A549 (cell line): Measurements from ENCODE around the gene MFSD2A. TPM values are rescaled to one million over a fixed set of nuclear protein-coding genes. Genes with fewer than 3 reads are reported as not detected.
A peak's percentile ranks its signal among the peaks of the same experiment; 100 is the strongest.

Experiments used
- ATAC-seq, 2 experiments: fragments of 200-7000 bp in 1 of 2; fragments of >200 bp in 1 of 2; cut with Nextera tagmentation in 1 of 2; cut with Tn5 transposase in 1 of 2; 3 replicates each; pipeline versions ENCODE4 v1.8.0 to v1.9.1; 2018 to 2020; ENCODE audit warnings: mild to moderate bottlenecking in 1 of 2, moderate library complexity in 1 of 2
- CTCF ChIA-PET: fragments of 300-600 bp; sonication (Branson Sonifier 250); formaldehyde crosslinking; extraction: SDS; loops from one replicate; lab custom pipeline; 2021; ENCODE audit warnings: antibody characterized with exemption, inconsistent platforms; lab: Yijun Ruan, JAX
- POLR2A ChIA-PET: fragments of 350-600 bp; formaldehyde crosslinking; extraction: SDS; loops from one replicate; lab custom pipeline; 2021; ENCODE audit warnings: antibody characterized with exemption, inconsistent platforms; lab: Yijun Ruan, JAX
- DNase-seq, 2 experiments: peaks; one replicate each; pipeline versions ENCODE4 v3.0.0 to v3.0.0-alpha.2; 2011 to 2016; ENCODE audit warnings: low read depth in 1 of 2, low spot score in 1 of 2
- FAIRE-seq: peaks from 2 replicates; lab custom pipeline; 2011; peaks lifted over from hg19 to GRCh38; lab: Jason Lieb, UNC
- H3K27ac ChIP-seq, 2 experiments: fragments of >200 bp; sonication (Bioruptor Twin); formaldehyde crosslinking; 3 replicates each; pipeline ENCODE4 v1.5.1; 2016 to 2017
- H3K4me1 ChIP-seq: fragments of >200 bp; sonication (Bioruptor Twin); formaldehyde crosslinking; 3 replicates; pipeline ENCODE4 v1.6.1; 2016
- H3K4me2 ChIP-seq: fragments of >200 bp; sonication (Bioruptor Twin); formaldehyde crosslinking; 3 replicates; pipeline ENCODE4 v1.6.1; 2016
- H3K4me3 ChIP-seq: fragments of >200 bp; sonication (Bioruptor Twin); formaldehyde crosslinking; 3 replicates; pipeline ENCODE4 v1.5.1; 2016
- H3K9me3 ChIP-seq: fragments of >200 bp; sonication (Bioruptor Twin); formaldehyde crosslinking; 3 replicates; pipeline ENCODE4 v1.6.1; 2016
- ATOH8 ChIP-seq: fragments of 250-450 bp; sonication (Bioruptor Pico); IDR thresholded peaks from 2 replicates; pipeline ENCODE4 v1.5.0; 2020; ENCODE audit warnings: low read depth, mild to moderate bottlenecking, moderate library complexity
- BHLHE40 ChIP-seq: IDR thresholded peaks from 2 replicates; pipeline ENCODE4 v1.6.1; 2012; ENCODE audit warnings: low read depth, low read length, inconsistent platforms
- CEBPB ChIP-seq, 2 experiments: fragments of >200 bp in 1 of 2; sonication (Bioruptor Twin) in 1 of 2; formaldehyde crosslinking in 1 of 2; IDR thresholded peaks; 2 replicates each; pipeline ENCODE4 v1.6.1; 2012 to 2016
- CHD2 ChIP-seq: fragments of 150-350 bp; IDR thresholded peaks from 2 replicates; pipeline ENCODE4 v1.6.1; 2014; ENCODE audit warnings: low read length; ENCODE audit not compliant: partially characterized antibody
- CHD4 ChIP-seq: fragments of 200-600 bp; sonication (generic); IDR thresholded peaks from 2 replicates; pipeline ENCODE4 v1.6.1; 2016; ENCODE audit warnings: antibody characterized with exemption, mild to moderate bottlenecking, borderline replicate concordance
- CTCF ChIP-seq: fragments of >200 bp; sonication (Bioruptor Twin); formaldehyde crosslinking; IDR thresholded peaks from 3 replicates; pipeline ENCODE4 v1.5.1; 2016
- EHF ChIP-seq: fragments of 250-450 bp; sonication (Bioruptor Pico); IDR thresholded peaks from 2 replicates; pipeline ENCODE4 v1.5.0; 2020; ENCODE audit warnings: mild to moderate bottlenecking
- ELK1 ChIP-seq: fragments of 150-350 bp; IDR thresholded peaks from 2 replicates; pipeline ENCODE4 v1.6.1; 2014; ENCODE audit warnings: low read depth, mild to moderate bottlenecking, low read length
- FOSL2 ChIP-seq, 2 experiments: fragments of 450-650 bp in 1 of 2; fragments of >200 bp in 1 of 2; sonication (Bioruptor Twin) in 1 of 2; formaldehyde crosslinking; IDR thresholded peaks; 2 replicates each; pipeline versions ENCODE4 v1.5.0 to v1.6.1; 2016 to 2020; ENCODE audit warnings: mild to moderate bottlenecking in 1 of 2, moderate library complexity in 1 of 2
- HDAC2 ChIP-seq: fragments of 200-600 bp; sonication (generic); IDR thresholded peaks from 2 replicates; pipeline ENCODE4 v1.6.1; 2016
- HMGXB4 ChIP-seq: fragments of 250-450 bp; sonication (Bioruptor Pico); IDR thresholded peaks from 2 replicates; pipeline ENCODE4 v1.5.0; 2021; ENCODE audit warnings: mild to moderate bottlenecking, moderate library complexity, borderline replicate concordance
- HOXB13 ChIP-seq: fragments of 250-450 bp; sonication (Bioruptor Pico); IDR thresholded peaks from 2 replicates; pipeline ENCODE4 v1.5.0; 2020; ENCODE audit warnings: low read depth, mild to moderate bottlenecking, moderate library complexity
- KDM1A ChIP-seq: fragments of 200-600 bp; sonication (generic); IDR thresholded peaks from 2 replicates; pipeline ENCODE4 v1.6.1; 2016; ENCODE audit warnings: low read depth, mild to moderate bottlenecking
- KDM5A ChIP-seq: fragments of 200-600 bp; sonication (generic); IDR thresholded peaks from 2 replicates; pipeline ENCODE4 v1.6.1; 2016; ENCODE audit warnings: antibody characterized with exemption, mild to moderate bottlenecking
- MYC ChIP-seq: IDR thresholded peaks from 2 replicates; pipeline ENCODE4 v1.6.1; 2012; ENCODE audit warnings: mild to moderate bottlenecking, inconsistent platforms, low read length, improper control_type of control experiment, borderline replicate concordance
- NFE2L2 ChIP-seq: fragments of 150-350 bp; conservative IDR thresholded peaks from 2 replicates; pipeline ENCODE4 v1.6.1; 2014; ENCODE audit warnings: low read length
- NPAS2 ChIP-seq: fragments of 250-450 bp; sonication (Bioruptor Pico); IDR thresholded peaks from 2 replicates; pipeline ENCODE4 v1.8.0; 2022; ENCODE audit warnings: mild to moderate bottlenecking, moderate library complexity, borderline replicate concordance
- POLR2AphosphoS2 ChIP-seq: conservative IDR thresholded peaks from 2 replicates; pipeline ENCODE4 v1.6.1; 2012; ENCODE audit warnings: low read length, improper control_type of control experiment, inconsistent platforms
- RCOR1 ChIP-seq: fragments of 150-350 bp; IDR thresholded peaks from 2 replicates; pipeline ENCODE4 v1.6.1; 2014; ENCODE audit warnings: antibody characterized with exemption, low read length, low read depth
- REST ChIP-seq: fragments of 200-600 bp; sonication (generic); IDR thresholded peaks from 2 replicates; pipeline ENCODE4 v1.6.1; 2016; ENCODE audit warnings: antibody characterized with exemption, mild to moderate bottlenecking, moderate library complexity
- RNF2 ChIP-seq: fragments of 200-600 bp; sonication (generic); IDR thresholded peaks from 2 replicates; pipeline ENCODE4 v1.6.1; 2016; ENCODE audit warnings: low read depth, mild to moderate bottlenecking, antibody characterized with exemption, moderate library complexity, borderline replicate concordance
- SMC3 ChIP-seq: fragments of >200 bp; sonication (Bioruptor Twin); formaldehyde crosslinking; IDR thresholded peaks from 3 replicates; pipeline ENCODE4 v1.6.1; 2018; ENCODE audit warnings: inconsistent platforms
- TFCP2L1 ChIP-seq: fragments of 250-450 bp; sonication (Bioruptor Pico); IDR thresholded peaks from 2 replicates; pipeline ENCODE4 v1.5.0; 2021; ENCODE audit warnings: mild to moderate bottlenecking
- TP53 ChIP-seq: fragments of 250-450 bp; sonication (Bioruptor Pico); IDR thresholded peaks from 2 replicates; pipeline ENCODE4 v1.5.0; 2021; ENCODE audit warnings: mild to moderate bottlenecking, moderate library complexity
- ZC3H11A ChIP-seq: fragments of 450-650 bp; IDR thresholded peaks from 2 replicates; pipeline ENCODE4 v1.6.1; 2014; ENCODE audit warnings: antibody characterized with exemption, mild to moderate bottlenecking
- ZFP36 ChIP-seq: fragments of 450-650 bp; IDR thresholded peaks from 2 replicates; pipeline ENCODE4 v1.6.1; 2014; ENCODE audit warnings: borderline replicate concordance; ENCODE audit not compliant: partially characterized antibody
- WGBS: methylation state at CpG from one replicate; pipeline ENCODE4 v1.1.6; 2017; ENCODE audit errors: missing lambda C conversion rate; 5-methylcytosine and 5-hydroxymethylcytosine counted together
- polyA plus RNA-seq, 4 experiments: library from polyadenylated mRNA; depleted of rRNA in 3 of 4; stranded (reverse); fragments of >200 nt; fragmentation: RNase III in 1 of 4; extraction: RNeasy Plus Mini Kit Qiagen cat#74134 plus additional on column Dnase treatment in 1 of 4; gene quantifications; 2 replicates in 3 of 4; 3 replicates in 1 of 4; pipeline ENCODE4 v1.2.3, GENCODE V29; 2011 to 2017

The MFSD2A gene
- polyA plus RNA-seq, 2 of the 4 experiments (the other 2 are of a cell fraction): 3.0 to 3.1 TPM

- ChIA-PET CTCF (interaction anchor here (1.8 to 3.4 kb wide), 4 partner anchors 9 to 106 kb away, joined by 5 to 23 read pairs (median 8); partner anchors contain the start of gene MYCL), POLR2A (no interaction called here)
- no peak overlapping the region for H3K4me3 ChIP-seq
- no peak for TF ChIP-seq ELK1
- TF ChIP-seq REST: no peak
- no peak for TF ChIP-seq FOSL2 (IDR thresholded peaks at IDR 0.05)
- TF ChIP-seq FOSL2 (CRISPR knock-in tag; IDR thresholded peaks at IDR 0.05): no peak
- no peak for TF ChIP-seq CEBPB (IDR thresholded peaks at IDR 0.05)
- no peak for TF ChIP-seq SMC3
- no peak for TF ChIP-seq RNF2
- no peak for TF ChIP-seq HMGXB4 (CRISPR knock-in tag)
- TF ChIP-seq ATOH8: no peak
- no peak for TF ChIP-seq BHLHE40
- no peak for TF ChIP-seq TP53 (CRISPR knock-in tag)
- no peak for TF ChIP-seq ZFP36
- TF ChIP-seq KDM5A: no peak
- TF ChIP-seq HDAC2: no peak
- TF ChIP-seq ZC3H11A: no peak
- TF ChIP-seq EHF (CRISPR knock-in tag): no peak
- FAIRE-seq (no peak), DNase-seq (no peak), ATAC-seq (no peak)
- 88% methylated on average over 1 of the region's 2 CpGs for WGBS
- no peaks in the 10 kb centered on the region; the same call in 2 of the 3 replicates for H3K4me1 ChIP-seq
- H3K9me3 ChIP-seq: no peaks in the 10 kb centered on the region
- no peak overlapping the region for H3K27ac ChIP-seq
- no peak overlapping the region for H3K4me2 ChIP-seq
Observed at GRCh38 chr1:39925721-39926342, 29.1 kb upstream of the MFSD2A start.

GRCh38 chr1:39926343-39926793 lies 28.6 kb upstream of the MFSD2A start:
- ChIA-PET POLR2A (no interaction called here), CTCF (interaction anchor here (0.8 to 3.4 kb wide), 6 partner anchors 8 to 106 kb away, joined by 3 to 23 read pairs (median 6); partner anchors contain the start of gene MYCL)
- Histone ChIP-seq H3K4me3 (no peak overlapping the region), H3K4me1 (no peaks in the 10 kb centered on the region; the same call in 2 of the 3 replicates), H3K4me2 (no peak overlapping the region), H3K27ac (peak overlapping the region in 1 of 2 experiments; percentile 24; a peak in 1 of 6 replicates), H3K9me3 (no peaks in the 10 kb centered on the region)
- ATAC-seq (no peak), FAIRE-seq (no peak), DNase-seq (no peak)
- 77% methylated on average over 6 of the region's 6 CpGs for WGBS
- no peak for TF ChIP-seq MYC
- TF ChIP-seq CHD4: no peak
- no peak for TF ChIP-seq CTCF
- no peak for TF ChIP-seq HOXB13 (CRISPR knock-in tag)
- TF ChIP-seq FOSL2 (IDR thresholded peaks at IDR 0.05): no peak
- no peak for TF ChIP-seq FOSL2 (CRISPR knock-in tag; IDR thresholded peaks at IDR 0.05)
- TF ChIP-seq ATOH8: no peak
- TF ChIP-seq NFE2L2: no peak
- TF ChIP-seq ZC3H11A: no peak
- no peak for TF ChIP-seq NPAS2 (CRISPR knock-in tag)
- no peak for TF ChIP-seq RCOR1
- TF ChIP-seq CHD2: no peak
- no peak for TF ChIP-seq TFCP2L1 (CRISPR knock-in tag)
- no peak for TF ChIP-seq KDM1A
- no peak for TF ChIP-seq POLR2AphosphoS2
